H1 (cell line): ENCODE measurements around the gene LTBP1. TPM values are rescaled to one million over a fixed set of nuclear protein-coding genes. Genes with fewer than 3 reads are reported as not detected.

Source experiments
- CTCF ChIA-PET: fragments of 300-600 bp; sonication (Branson Sonifier 250); formaldehyde crosslinking; loops from one replicate; lab custom pipeline; 2021; ENCODE audit not compliant: partially characterized antibody; lab: Charles Lee
- POLR2A ChIA-PET: fragments of 300-600 bp; sonication (Branson Sonifier 250); formaldehyde crosslinking; loops from one replicate; lab custom pipeline; 2021; ENCODE audit warnings: inconsistent platforms; ENCODE audit not compliant: partially characterized antibody; lab: Charles Lee
- DNase-seq, 2 experiments: peaks; one replicate each; pipeline versions ENCODE4 v3.0.0 to v3.0.0-alpha.2; 2010 to 2022; ENCODE audit warnings: low spot score in 2 of 2, low read depth in 1 of 2, mixed read lengths in 1 of 2
- FAIRE-seq: peaks from 2 replicates; lab custom pipeline; 2011; peaks lifted over from hg19 to GRCh38; lab: Jason Lieb, UNC
- H2AFZ ChIP-seq: 2 replicates; pipeline ENCODE4 v1.8.1; 2012; ENCODE audit warnings: low read length, inconsistent platforms
- H2AK5ac ChIP-seq: 2 replicates; pipeline ENCODE4 v1.6.1; 2013; ENCODE audit warnings: low read depth, low read length
- H2BK120ac ChIP-seq: replicated peaks from 2 replicates; pipeline ENCODE3; 2013; ENCODE audit warnings: low read depth, low read length, inconsistent platforms
- H2BK12ac ChIP-seq: 2 replicates; pipeline ENCODE4 v1.6.1; 2013; ENCODE audit warnings: low read depth, low read length
- H2BK15ac ChIP-seq: 2 replicates; pipeline ENCODE4 v1.6.1; 2013; ENCODE audit warnings: low read length
- H2BK20ac ChIP-seq: 2 replicates; pipeline ENCODE4 v1.6.1; 2013; ENCODE audit warnings: low read length
- H2BK5ac ChIP-seq: 2 replicates; pipeline ENCODE4 v1.6.1; 2013; ENCODE audit warnings: low read depth, low read length
- H3K14ac ChIP-seq: 2 replicates; pipeline ENCODE4 v1.6.1; 2013; ENCODE audit warnings: inconsistent platforms; ENCODE audit not compliant: insufficient read length
- H3K18ac ChIP-seq: 2 replicates; pipeline ENCODE4 v1.6.1; 2013; ENCODE audit warnings: low read length; ENCODE audit errors: extremely low read depth
- H3K23ac ChIP-seq: 2 replicates; pipeline ENCODE4 v1.6.1; 2013; ENCODE audit warnings: inconsistent platforms; ENCODE audit not compliant: insufficient read length
- H3K23me2 ChIP-seq: 2 replicates; pipeline ENCODE4 v1.6.1; 2013; ENCODE audit warnings: low read depth, low read length
- H3K27ac ChIP-seq: 2 replicates; pipeline ENCODE4 v1.6.1; 2011; ENCODE audit warnings: low read depth, low read length, inconsistent platforms
- H3K27me3 ChIP-seq, 4 experiments: replicated peaks in 1 of 4; 1 replicate in 1 of 4; 2 replicates in 3 of 4; pipeline versions ENCODE4 v1.6.1 to v1.8.1; 2011 to 2013; ENCODE audit warnings: low read length in 3 of 4, mild to moderate bottlenecking in 3 of 4, inconsistent platforms in 2 of 4, mixed read lengths in 2 of 4, moderate library complexity in 1 of 4; ENCODE audit not compliant: control insufficient read depth in 3 of 4, insufficient read depth in 3 of 4; ENCODE audit errors: extremely low read depth in 1 of 4
- H3K36me3 ChIP-seq, 4 experiments: 2 replicates each; pipeline versions ENCODE4 v1.6.1 to v1.8.1; 2011 to 2013; ENCODE audit warnings: mild to moderate bottlenecking in 4 of 4, low read length in 3 of 4, moderate library complexity in 2 of 4, control low read depth in 1 of 4, inconsistent platforms in 1 of 4; ENCODE audit not compliant: insufficient read depth in 4 of 4, control insufficient read depth in 2 of 4
- H3K4ac ChIP-seq: replicated peaks from 2 replicates; pipeline ENCODE3; 2013; ENCODE audit warnings: low read length, low read depth, mixed read lengths, inconsistent platforms; ENCODE audit not compliant: insufficient read length
- H3K4me1 ChIP-seq, 4 experiments: replicated peaks in 1 of 4; 1 replicate in 1 of 4; 2 replicates in 3 of 4; pipeline versions ENCODE4 v1.6.1 to v1.8.1; 2011 to 2013; ENCODE audit warnings: low read length in 3 of 4, inconsistent platforms in 2 of 4, mixed read lengths in 1 of 4; ENCODE audit not compliant: insufficient read depth in 4 of 4, control insufficient read depth in 3 of 4
- H3K4me2 ChIP-seq, 2 experiments: 2 replicates each; pipeline versions ENCODE4 v1.6.1 to v1.8.1; 2011 to 2013; ENCODE audit warnings: low read depth in 2 of 2, low read length in 2 of 2, control low read depth in 1 of 2, inconsistent platforms in 1 of 2, mild to moderate bottlenecking in 1 of 2; ENCODE audit not compliant: insufficient read depth in 1 of 2
- H3K4me3 ChIP-seq, 4 experiments: fragments of 200-600, 300-600 bp in 1 of 4; sonication (generic), shearing (Covaris generic), sonication (Bioruptor Twin) in 1 of 4; 2 replicates each; pipeline versions ENCODE4 v1.5.1 to v1.8.1; 2011 to 2016; ENCODE audit warnings: low read length in 4 of 4, low read depth in 3 of 4, control low read depth in 2 of 4, inconsistent platforms in 2 of 4, mild to moderate bottlenecking in 2 of 4, mixed read lengths in 1 of 4, moderate library complexity in 1 of 4; ENCODE audit not compliant: insufficient read depth in 2 of 4; ENCODE audit errors: extremely low read depth in 1 of 4
- H3K56ac ChIP-seq: replicated peaks from 2 replicates; pipeline ENCODE3; 2013; ENCODE audit warnings: low read depth, mild to moderate bottlenecking, mixed read lengths, low read length, inconsistent platforms; ENCODE audit not compliant: insufficient read length
- H3K79me1 ChIP-seq: 2 replicates; pipeline ENCODE4 v1.6.1; 2013; ENCODE audit warnings: low read depth, low read length, control low read depth
- H3K79me2 ChIP-seq, 2 experiments: 2 replicates each; pipeline versions ENCODE4 v1.6.1 to v1.8.1; 2012 to 2013; ENCODE audit warnings: low read length in 2 of 2, mild to moderate bottlenecking in 2 of 2, inconsistent platforms in 1 of 2; ENCODE audit not compliant: insufficient read depth in 2 of 2, control insufficient read depth in 1 of 2
- H3K9ac ChIP-seq, 4 experiments: replicated peaks in 1 of 4; 1 replicate in 1 of 4; 2 replicates in 3 of 4; pipeline versions ENCODE4 v1.6.1 to v1.8.1; 2011 to 2013; ENCODE audit warnings: low read depth in 3 of 4, low read length in 3 of 4, control low read depth in 2 of 4, mild to moderate bottlenecking in 2 of 4, moderate library complexity in 2 of 4, inconsistent platforms in 1 of 4; ENCODE audit errors: extremely low read depth in 1 of 4
- H3K9me3 ChIP-seq, 2 experiments: 2 replicates each; pipeline versions ENCODE4 v1.6.1 to v1.8.1; 2012 to 2013; ENCODE audit warnings: mild to moderate bottlenecking in 2 of 2, moderate library complexity in 2 of 2, control low read depth in 1 of 2, inconsistent platforms in 1 of 2, low read depth in 1 of 2, low read length in 1 of 2, mixed read lengths in 1 of 2; ENCODE audit not compliant: insufficient read depth in 2 of 2
- H4K20me1 ChIP-seq, 2 experiments: replicated peaks in 1 of 2; 2 replicates each; pipeline versions ENCODE3 to v1.8.1; 2011 to 2013; ENCODE audit warnings: inconsistent platforms in 2 of 2, low read length in 2 of 2, mild to moderate bottlenecking in 1 of 2; ENCODE audit not compliant: insufficient read depth in 2 of 2, control insufficient read depth in 1 of 2
- H4K5ac ChIP-seq: 2 replicates; pipeline ENCODE4 v1.6.1; 2013; ENCODE audit warnings: low read length, low read depth, mixed read lengths, inconsistent platforms; ENCODE audit not compliant: insufficient read length
- H4K8ac ChIP-seq: 2 replicates; pipeline ENCODE4 v1.8.0; 2013; ENCODE audit warnings: mild to moderate bottlenecking, moderate library complexity, low read length, inconsistent platforms; ENCODE audit not compliant: insufficient read depth; ENCODE audit errors: extremely low read depth
- H4K91ac ChIP-seq: replicated peaks from 2 replicates; pipeline ENCODE3; 2013; ENCODE audit warnings: low read length, mixed read lengths, inconsistent platforms; ENCODE audit not compliant: insufficient read length
- ASH2L ChIP-seq: fragments of 200-600, 300-600 bp; sonication (generic); IDR thresholded peaks from one replicate; pipeline ENCODE4 v1.7.1; 2017; ENCODE audit warnings: low read length
- BCL11A ChIP-seq, 2 experiments: IDR thresholded peaks; one replicate each; pipeline ENCODE4 v1.6.1; 2011; ENCODE audit warnings: low read depth in 2 of 2, low read length in 2 of 2, mild to moderate bottlenecking in 2 of 2
- BRCA1 ChIP-seq: IDR thresholded peaks from 2 replicates; pipeline ENCODE4 v1.6.1; 2012; ENCODE audit warnings: low read depth, low read length, improper control_type of control experiment
- CBX8 ChIP-seq: fragments of 300-800, 300-1000 bp; sonication (generic); IDR thresholded peaks from 2 replicates; pipeline ENCODE4 v1.7.1; 2016; ENCODE audit warnings: low read depth, low read length, borderline replicate concordance
- CREB1 ChIP-seq: IDR thresholded peaks from 2 replicates; pipeline ENCODE4 v1.6.1; 2012; ENCODE audit warnings: inconsistent platforms
- FOSL1 ChIP-seq: IDR thresholded peaks from 2 replicates; pipeline ENCODE4 v1.6.1; 2011; ENCODE audit warnings: mild to moderate bottlenecking, low read depth, low read length, moderate library complexity; ENCODE audit not compliant: insufficient read depth
- GTF2F1 ChIP-seq: IDR thresholded peaks from 2 replicates; pipeline ENCODE4 v1.6.1; 2012; ENCODE audit warnings: low read depth, low read length, improper control_type of control experiment, borderline replicate concordance
- HDAC2 ChIP-seq, 2 experiments: fragments of 300-600 bp in 1 of 2; sonication (generic) in 1 of 2; IDR thresholded peaks; 2 replicates each; pipeline ENCODE4 v1.6.1; 2011 to 2012; ENCODE audit warnings: low read depth in 2 of 2, low read length in 2 of 2, mild to moderate bottlenecking in 2 of 2, moderate library complexity in 2 of 2, borderline replicate concordance in 1 of 2, inconsistent platforms in 1 of 2
- JUN ChIP-seq: IDR thresholded peaks from 2 replicates; pipeline ENCODE4 v1.6.1; 2011; ENCODE audit warnings: low read depth, mild to moderate bottlenecking, improper control_type of control experiment, low read length
- KDM1A ChIP-seq: fragments of 200-600, 300-600 bp; sonication (generic); IDR thresholded peaks from 2 replicates; pipeline ENCODE4 v1.7.1; 2016; ENCODE audit warnings: mild to moderate bottlenecking, low read length, borderline replicate concordance
- POLR2AphosphoS5 ChIP-seq: IDR thresholded peaks from 2 replicates; pipeline ENCODE4 v1.6.1; 2011; ENCODE audit warnings: low read depth, low read length
- RFX5 ChIP-seq: IDR thresholded peaks from 2 replicates; pipeline ENCODE4 v1.6.1; 2011; ENCODE audit warnings: low read depth, low read length, improper control_type of control experiment, borderline replicate concordance
- SP4 ChIP-seq: IDR thresholded peaks from 2 replicates; pipeline ENCODE4 v1.6.1; 2012; ENCODE audit warnings: low read length, inconsistent platforms
- TAF1 ChIP-seq: IDR thresholded peaks from 2 replicates; pipeline ENCODE4 v1.6.1; 2011; ENCODE audit warnings: mild to moderate bottlenecking, low read depth, low read length
- WGBS, 2 experiments: shearing (Covaris generic) in 1 of 2; methylation state at CpG; one replicate each; pipeline versions ENCODE4 v1.1.6 to v1.1.7; 2013 to 2015; ENCODE audit warnings: low lambda C conversion rate in 2 of 2, mixed read lengths in 2 of 2, inconsistent platforms in 1 of 2, low coverage in 1 of 2, missing lambda C conversion rate in 1 of 2; ENCODE audit not compliant: insufficient replicate concordance in 2 of 2, insufficient coverage in 1 of 2, insufficient read length in 1 of 2; ENCODE audit errors: extremely low coverage in 1 of 2, missing lambda C conversion rate in 1 of 2; 5-methylcytosine and 5-hydroxymethylcytosine counted together
- polyA plus RNA-seq, 7 experiments: library from polyadenylated mRNA; depleted of rRNA in 3 of 7; stranded (reverse) in 5 of 7; unstranded in 2 of 7; fragments of >200 nt in 5 of 7; fragments of 200-250 nt in 2 of 7; gene quantifications; 1 replicate in 5 of 7; 2 replicates in 1 of 7; 4 replicates in 1 of 7; pipeline versions ENCODE4 v1.2.1 to v1.2.3, GENCODE V29; 2011 to 2013; ENCODE audit warnings: missing spikeins in 2 of 7, mixed read lengths in 2 of 7
- total RNA-seq: library from RNA; stranded (reverse); fragmentation: NEBNext Ultra II Directional; extraction: Animal tissue kit (Norgen Biotek cat#: 25700); gene quantifications from 2 replicates; pipeline ENCODE4 v1.2.1, GENCODE V29; 2021

The LTBP1 gene
- total and polyA plus RNA-seq, 2 of the 8 experiments (the other 6 are each of a cell fraction or from before 2014, with no cell fraction given) = 15.4 to 24.7 TPM

- Histone ChIP-seq H3K79me1 (no peaks in the 10 kb centered on the region), H2AK5ac (no peak overlapping the region), H3K18ac (no peak overlapping the region), H2AFZ (no peak overlapping the region), H3K4me1 (no peaks in the 10 kb centered on the region), H3K4ac (no peak overlapping the region), H3K4me2 (no peak overlapping the region), H3K4me3 (no peak overlapping the region), H4K91ac (no peak overlapping the region), H3K9me3 (no peaks in the 10 kb centered on the region), H4K8ac (no peak overlapping the region), H3K36me3 (no peaks in the 10 kb centered on the region), H3K27me3 (no peaks in the 10 kb centered on the region), H3K23ac (no peak overlapping the region), H2BK20ac (no peak overlapping the region), H3K23me2 (no peaks in the 10 kb centered on the region), H3K56ac (no peak overlapping the region), H4K20me1 (no peaks in the 10 kb centered on the region), H2BK15ac (no peak overlapping the region), H3K14ac (no peak overlapping the region), H3K9ac (no peak overlapping the region), H4K5ac (no peak overlapping the region), H3K27ac (no peak overlapping the region), H2BK12ac (no peak overlapping the region), H2BK5ac (no peak overlapping the region), H2BK120ac (no peak overlapping the region), H3K79me2 (no peaks in the 10 kb centered on the region)
- no peak for FAIRE-seq
- CTCF ChIA-PET = interaction anchor here (1.0 kb wide), 1 partner anchor 35 kb away, joined by 3 read pairs; no protein-coding TSS in a partner anchor
- 87% methylated on average over 7 of the region's 7 CpGs; no CpG with 5 or more reads in 1 of the 2 experiments for WGBS, 2 experiments
- DNase-seq = no peak
- POLR2A ChIA-PET = no interaction called here
- TF ChIP-seq POLR2AphosphoS5 = no peak
- TF ChIP-seq FOSL1 = no peak
- no peak for TF ChIP-seq BRCA1
- TF ChIP-seq RFX5 = no peak
- no peak for TF ChIP-seq JUN
- no peak for TF ChIP-seq BCL11A (IDR thresholded peaks at IDR 0.05; ENCODE audit: low read depth in 2 of 2, low read length in 2 of 2)
- TF ChIP-seq CREB1 = no peak
- TF ChIP-seq SP4 = no peak
- no peak for TF ChIP-seq ASH2L
- TF ChIP-seq HDAC2 (IDR thresholded peaks at IDR 0.05; ENCODE audit: borderline replicate concordance in 1 of 2, low read depth in 2 of 2, low read length in 2 of 2) = no peak
- no peak for TF ChIP-seq CBX8
- no peak for TF ChIP-seq TAF1
- no peak for TF ChIP-seq GTF2F1
- no peak for TF ChIP-seq KDM1A
These were observed 390.7 kb downstream of the LTBP1 start for GRCh38 chr2:33337385-33337960.
